Cerebellar cortex (tissue), 1 donor: ENCODE measurements around the gene TRMT10B.
A peak's percentile ranks its signal among the peaks of the same experiment; 100 is the strongest.
"Not testable (repeated sequence)": the region's sequence is repeated elsewhere in the genome, so short reads cannot be mapped to it uniquely, and the experiment has no call there.

Experiments used
- DNase-seq: peaks from one replicate; pipeline ENCODE4 v3.0.0-alpha.2; 2015; ENCODE audit warnings: low spot score

Gene TRMT10B

DNA sequence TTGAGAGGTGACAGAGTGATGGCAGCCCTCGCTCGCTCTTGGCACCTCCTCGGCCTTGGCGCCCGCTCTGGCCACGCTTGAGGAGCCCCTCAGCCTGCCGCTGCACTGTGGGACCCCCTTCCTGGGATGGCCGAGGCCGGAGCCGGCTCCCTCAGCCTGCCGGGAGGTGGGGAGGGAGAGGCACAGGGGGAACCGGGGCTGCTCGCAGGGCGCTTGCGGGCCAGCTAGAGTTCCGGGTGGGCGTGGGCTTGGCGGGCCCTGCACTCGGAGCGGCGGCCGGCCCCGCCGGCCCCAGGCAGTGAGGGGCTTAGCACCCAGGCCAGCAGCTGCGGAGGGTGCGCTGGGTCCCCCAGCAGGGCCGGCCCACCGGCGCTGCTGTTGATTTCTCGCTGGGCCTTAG, 1.9 kb upstream of the TRMT10B start:
- DNase-seq: not testable (repeated sequence)

DNA sequence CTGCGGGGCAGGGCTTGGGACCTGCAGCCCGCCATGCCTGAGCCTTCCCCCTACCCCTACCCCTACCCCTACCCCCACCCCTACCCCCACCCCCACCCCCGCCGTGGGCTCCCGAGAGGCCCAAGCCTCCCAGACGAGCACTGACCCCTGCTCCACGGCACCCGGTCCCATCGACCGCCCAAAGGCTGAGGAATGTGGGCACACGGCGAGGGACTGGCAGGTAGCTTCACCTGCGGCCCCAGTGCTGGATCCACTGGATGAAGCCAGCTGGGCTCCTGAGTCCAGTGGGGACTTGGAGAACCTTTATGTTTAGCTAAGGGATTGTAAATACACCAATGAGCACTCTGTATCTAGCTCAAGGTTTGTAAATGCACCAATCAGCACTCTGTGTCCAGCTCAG, 1.5 kb upstream of the TRMT10B start:
- DNase-seq: not testable (repeated sequence)

DNA sequence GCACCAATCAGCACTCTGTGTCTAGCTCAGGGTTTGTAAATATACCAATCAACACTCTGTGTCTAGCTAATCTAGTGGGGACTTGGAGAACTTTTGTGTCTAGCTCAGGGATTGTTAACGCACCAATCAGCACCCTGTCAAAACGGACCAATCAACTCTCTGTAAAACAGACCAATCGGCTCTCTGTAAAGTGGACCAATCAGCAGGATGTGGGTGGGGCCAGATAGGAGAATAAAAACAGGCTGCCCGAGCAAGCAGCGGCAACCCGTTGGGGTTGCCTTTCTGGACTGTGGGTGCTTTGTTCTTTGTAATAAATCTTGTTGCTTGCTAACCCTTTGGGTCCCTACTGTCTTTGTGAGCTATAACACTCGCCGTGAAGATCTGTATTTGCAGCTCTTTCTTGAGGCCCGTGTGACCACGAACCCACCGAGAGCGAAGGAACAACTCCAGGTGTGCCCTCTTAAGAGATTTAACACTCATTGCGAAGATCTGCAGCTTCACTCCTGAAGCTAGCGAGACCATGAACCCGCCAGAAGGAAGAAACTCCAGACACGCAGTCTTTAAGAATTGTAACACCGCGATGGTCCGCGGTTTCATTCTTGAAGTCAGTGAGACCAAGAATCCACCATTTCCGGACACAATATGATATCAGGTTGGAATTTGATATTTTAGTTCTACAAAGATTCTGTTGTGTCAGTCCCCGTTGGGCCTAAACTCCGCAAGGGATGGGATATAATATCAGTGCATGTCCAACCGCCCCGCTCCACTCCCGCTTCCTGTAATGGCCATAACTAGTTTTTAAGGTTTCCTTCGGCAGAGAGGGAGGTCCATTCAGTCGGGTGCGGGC, 740 bp upstream of the TRMT10B start:
- no peak for DNase-seq

DNA sequence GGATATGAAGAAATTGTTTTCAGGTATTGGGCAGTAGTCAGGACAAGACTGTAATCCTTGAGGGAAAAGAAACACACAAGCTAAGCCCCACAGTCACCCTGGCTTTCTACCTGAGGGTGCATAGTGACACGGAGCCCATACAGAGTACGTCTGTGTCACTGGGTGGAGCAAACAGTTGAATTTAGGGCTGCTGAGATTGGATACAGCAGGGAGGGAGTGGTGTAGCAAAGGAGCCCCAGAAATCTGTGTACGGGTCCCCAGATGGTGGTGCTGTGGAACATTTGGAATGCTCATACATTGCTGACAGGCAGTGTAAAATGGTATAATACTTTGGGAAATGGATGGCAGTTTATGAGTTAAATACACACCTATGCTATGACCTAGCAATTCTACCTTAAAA, 5.1 kb downstream of the TRMT10B start:
- no peak for DNase-seq

DNA sequence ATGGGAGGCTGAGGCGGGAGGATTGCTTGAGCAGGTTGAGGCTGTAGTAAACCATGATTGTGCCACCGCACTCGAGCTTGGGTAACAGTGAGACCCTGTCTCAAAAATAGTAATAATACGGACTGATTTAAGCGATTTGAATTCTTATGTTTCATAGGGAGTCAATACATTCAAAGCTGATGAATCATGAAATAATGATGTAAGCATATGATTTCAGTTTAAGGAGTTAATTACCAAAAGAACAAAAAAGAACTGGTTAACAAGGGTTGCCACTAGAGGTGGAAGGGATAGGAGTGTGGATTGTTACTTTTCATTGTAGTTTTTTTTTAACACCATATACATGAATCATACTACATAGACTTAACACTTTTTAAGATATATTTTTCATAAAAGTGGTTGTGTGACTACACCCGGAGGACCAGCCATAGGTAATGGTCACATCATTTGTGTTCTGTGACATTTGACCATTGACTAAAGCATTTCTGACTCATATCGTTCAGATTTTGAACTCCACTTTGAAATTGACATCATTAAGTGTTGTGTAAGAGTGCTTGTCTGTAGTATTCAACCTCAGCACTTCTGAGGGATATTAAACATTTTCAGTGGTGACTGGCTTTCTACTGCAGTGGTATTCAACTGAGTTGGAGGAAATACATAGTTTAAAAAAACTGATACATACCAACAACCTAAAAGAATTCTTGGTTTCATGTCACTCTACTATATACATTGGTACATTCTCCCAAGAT, 7.0 kb downstream of the TRMT10B start:
- no peak for DNase-seq

DNA sequence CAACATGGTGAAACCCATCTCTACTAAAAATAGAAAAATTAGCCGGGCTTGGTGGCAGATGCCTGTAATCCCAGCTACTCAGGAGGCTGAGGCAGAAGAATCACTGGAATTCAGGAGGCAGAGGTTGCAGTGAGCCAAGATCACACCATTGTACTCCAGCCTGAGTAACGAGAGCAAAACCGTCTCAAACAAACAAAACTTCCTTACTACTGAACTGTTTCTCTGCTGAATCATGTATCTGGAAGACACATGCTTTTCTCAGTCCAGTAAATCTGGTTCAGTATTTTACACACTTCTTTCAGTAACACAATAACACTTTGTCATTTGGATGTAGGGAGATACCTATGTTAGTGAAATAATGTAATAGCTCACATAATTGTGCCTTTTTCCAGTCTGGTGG, 7.9 kb downstream of the TRMT10B start:
- no peak for DNase-seq

DNA sequence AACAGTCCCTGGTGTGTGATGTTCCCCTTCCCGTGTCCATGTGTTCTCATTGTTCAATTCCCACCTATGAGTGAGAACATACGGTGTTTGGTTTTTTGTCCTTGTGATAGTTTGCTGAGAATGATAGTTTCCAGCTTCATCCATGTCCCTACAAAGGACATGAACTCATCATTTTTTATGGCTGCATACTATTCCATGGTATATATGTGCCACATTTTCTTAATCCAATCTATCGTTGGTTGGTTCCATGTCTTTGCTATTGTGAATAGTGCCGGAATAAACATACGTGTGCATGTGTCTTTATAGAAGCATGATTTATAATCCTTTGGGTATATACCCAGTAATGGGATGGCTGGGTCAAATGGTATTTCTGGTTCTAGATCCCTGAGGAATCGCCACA, 11.7 kb downstream of the TRMT10B start:
- DNase-seq: not testable (repeated sequence)

DNA sequence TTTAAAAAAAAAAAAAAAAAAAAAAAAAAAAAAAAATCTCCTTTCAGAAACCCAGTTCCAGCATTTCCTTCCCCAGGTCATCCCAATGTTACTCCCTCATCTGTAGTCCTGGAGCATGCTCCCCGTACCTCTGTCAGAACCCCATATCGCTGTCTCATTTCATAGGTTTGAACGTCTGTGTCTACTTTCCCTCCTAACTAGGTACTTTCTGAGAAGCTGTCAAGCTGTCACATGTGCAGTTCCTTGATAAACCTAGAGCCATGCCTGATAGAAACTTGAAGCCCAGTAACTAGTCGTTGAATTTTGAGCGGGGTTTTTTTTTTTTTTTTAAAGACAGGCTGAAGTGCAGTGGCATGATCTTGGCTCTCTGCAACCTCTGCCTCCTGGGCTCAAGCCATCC, 15.7 kb downstream of the TRMT10B start:
- DNase-seq: no peak

DNA sequence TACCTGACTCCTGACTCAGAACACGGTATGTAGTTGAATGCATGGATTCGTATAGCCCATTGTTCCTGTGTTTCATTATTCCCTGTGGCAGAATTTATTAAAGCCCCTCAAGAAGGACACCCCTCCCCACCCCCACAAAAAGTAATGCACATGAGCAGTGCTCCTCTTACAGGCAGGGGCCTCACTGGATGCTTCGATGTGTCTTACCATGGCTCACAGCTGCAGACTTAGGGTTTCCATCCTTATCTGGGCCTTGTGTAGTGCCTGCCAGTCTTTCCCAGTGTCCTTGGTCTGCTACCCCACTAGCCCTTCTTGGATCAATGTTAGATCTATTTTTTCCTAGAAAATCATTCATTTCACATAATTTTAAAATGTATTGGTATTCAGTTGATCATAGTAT, 16.4 kb downstream of the TRMT10B start:
- DNase-seq: no peak

DNA sequence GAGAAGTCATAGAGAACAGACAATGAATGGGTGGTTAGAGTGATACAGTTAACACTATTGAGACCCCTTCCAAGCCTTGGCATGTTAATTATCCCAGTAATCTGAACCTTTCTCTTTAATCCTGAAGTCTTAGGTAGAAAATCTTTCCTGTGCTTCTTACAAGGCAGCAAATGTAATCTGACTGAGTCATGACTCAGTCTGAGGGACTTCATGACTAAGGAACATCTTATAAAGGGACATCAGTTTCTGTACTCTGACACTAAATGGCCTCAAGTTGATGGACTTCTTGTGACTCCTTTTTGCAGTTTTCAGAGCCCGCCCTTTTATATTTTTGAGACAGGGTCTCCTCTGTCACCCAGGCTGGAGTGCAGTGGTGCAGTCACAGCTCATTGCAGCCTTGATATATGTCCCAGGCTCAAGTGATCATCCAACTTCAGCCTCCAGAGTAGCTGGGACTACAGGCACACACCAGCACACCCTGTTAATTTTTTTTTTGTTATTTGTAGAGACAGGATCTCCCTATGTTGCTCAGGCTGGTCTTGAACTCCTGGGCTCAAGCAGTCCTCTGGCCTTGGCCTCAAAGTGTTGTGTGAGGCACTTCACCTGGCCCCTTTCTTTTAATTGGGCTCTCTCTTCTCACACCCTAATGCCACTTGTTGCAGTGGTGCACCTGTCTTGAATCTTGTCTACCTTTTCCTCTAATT, 21.8 kb downstream of the TRMT10B start:
- DNase-seq: no peak

DNA sequence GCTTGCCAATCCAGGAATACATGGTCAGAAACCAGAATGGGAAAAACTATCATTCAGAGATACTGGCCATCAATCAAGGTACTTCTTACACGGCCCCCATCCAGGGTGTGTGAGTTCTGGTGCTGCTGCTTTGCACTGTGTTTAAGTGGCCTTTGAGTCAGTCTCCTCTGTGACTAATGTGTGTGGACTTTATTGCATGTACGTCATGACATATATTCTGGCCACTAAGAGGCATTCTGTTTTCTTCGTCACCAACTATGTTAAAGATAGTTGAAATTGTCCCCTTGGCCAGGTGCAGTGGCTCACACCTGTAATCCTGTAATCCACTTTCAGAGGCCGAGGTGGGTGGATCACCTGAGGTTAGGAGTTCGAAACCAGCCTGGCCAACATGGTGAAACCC, 22.7 kb downstream of the TRMT10B start:
- no peak for DNase-seq

DNA sequence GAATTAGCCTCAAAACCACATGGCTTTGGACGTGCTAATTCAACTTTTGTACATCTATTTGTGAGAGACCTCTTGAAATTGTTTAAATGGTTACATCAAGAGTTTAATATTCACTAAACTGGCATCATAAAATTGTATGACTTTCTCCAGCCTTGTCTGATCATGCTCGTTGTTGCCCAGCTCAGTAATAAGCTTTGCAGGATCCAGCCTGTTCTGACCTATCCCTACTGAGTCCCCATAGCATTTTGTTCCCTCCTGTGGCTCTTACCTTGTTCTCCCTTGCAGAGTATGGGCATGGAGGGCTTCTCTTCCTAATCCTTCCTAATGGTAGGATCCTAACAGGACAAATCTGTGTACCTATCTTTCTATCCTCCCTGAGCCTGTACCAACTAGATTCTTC, 24.9 kb downstream of the TRMT10B start:
- no peak for DNase-seq

DNA sequence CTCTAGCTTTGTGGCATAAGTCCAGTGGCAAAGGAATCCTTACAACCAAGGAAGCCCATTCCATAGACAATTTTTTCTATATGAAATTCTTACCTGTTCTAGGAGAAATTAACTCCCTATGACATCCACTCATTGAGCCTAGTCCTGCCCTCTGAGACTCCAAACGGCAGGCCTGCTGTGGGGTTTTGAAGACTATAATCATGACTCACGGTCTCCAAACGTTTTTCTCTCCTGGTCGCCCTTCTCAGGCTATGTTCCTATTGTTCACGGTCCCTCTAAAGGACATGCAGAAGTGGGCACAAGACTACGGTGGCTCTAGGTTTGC, 30.6 kb downstream of the TRMT10B start:
- DNase-seq: no peak

DNA sequence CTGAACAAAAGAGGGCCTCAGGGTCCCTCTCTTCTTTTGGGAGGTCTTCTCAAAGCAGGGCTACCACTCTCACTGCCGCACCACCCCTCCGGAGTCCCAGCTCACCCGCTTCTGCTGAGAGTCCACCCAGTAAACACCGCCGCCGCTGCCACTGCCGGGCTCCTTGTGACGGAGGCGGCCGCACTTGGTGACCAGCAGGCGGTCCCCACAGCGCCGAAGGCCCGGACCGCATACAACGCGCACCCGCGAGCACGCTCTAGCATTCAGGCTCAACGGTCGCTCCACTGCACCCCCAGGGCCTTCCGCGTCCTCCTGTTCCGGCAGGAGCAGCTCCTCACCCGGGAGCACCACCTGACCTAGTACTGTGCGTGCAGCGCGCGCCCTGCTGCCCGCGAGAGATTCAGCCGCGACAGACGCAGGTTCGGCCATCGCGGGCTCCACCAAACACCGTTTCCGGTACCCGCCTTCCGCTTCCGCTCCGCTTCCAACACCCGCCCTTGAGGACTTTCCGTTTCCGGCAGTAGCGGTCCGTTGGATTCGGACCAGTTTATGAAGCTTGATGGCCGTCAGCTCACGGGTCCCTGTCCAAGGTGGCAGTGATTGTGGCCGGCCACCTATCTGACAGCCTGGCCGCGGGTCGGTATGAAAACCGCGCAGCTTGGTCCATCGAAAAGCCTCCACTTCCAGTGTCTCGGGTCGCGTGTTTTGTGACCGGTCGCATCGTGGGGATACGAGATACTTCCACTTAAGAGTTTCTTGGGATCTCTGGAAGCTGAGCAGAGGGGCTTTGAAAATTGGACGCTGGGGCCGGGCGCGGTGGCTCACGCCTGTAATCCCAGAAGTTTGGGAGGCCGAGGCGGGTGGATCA, 31.2 kb downstream of the TRMT10B start, which contains the start of gene EXOSC3:
Gene EXOSC3 (minus strand): TSS at position 449 of the 868 bp plus-strand sequence. CDS start 20 bp downstream, at position 429.
- DNase-seq: peak; percentile 95

DNA sequence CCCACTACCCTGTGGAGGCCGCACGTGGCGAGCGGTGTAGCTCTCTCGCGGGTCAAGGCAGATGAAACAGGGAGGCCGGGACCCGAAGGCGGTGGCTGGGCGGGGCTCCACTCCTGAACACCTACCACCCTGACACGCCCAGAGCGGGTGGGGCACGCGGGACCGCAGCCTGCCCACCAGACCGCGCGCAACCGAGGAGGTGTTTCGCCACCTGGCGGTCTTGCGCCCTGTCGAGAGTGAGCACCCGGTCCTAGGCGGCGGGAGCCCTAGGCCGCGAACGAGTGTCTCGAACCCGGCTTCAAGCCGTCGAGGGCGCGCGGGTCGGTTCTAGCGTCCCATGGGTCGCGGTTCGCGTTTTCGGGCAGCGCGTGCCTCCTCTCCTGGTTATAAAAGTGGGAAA, 33.5 kb downstream of the TRMT10B start:
- no peak for DNase-seq

DNA sequence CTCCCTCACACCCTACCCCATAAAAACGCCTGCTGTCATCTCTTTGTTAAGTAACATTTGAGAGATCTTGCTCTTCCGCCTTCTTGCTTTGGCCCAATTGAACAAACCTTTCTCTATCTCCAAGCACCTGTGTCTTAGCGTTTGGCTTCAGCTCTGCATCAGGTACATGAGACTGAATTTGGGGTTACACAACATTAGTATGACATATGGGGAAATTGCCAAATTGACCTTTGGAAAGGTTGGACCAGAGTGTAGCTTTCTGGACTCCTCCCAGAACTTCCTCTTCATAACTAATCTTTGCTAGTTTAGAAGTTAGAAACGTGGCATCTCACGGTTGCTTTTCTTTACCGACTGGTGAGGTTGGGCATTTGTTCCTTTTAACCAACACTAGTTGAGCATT, 34.7 kb downstream of the TRMT10B start:
- no peak for DNase-seq

DNA sequence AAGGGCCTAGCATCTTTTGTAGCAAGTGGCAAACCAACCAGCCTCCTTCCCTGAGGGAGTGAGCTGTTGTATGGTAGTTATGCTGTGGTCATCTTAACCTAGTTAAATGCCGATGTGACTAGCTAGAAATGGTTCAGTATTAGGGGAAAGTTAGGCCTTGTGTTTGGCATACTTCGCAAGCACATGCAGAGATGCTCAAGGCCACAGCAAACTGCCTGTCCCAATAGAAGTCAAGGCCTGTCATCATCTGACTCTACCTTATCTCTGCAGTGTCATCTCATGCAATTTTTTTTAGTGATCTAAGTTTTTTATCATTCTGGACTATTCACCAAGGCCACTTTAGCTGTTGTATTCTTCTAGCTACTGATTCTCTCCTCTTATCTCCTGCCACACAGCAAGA, 36.5 kb downstream of the TRMT10B start:
- DNase-seq: no peak

DNA sequence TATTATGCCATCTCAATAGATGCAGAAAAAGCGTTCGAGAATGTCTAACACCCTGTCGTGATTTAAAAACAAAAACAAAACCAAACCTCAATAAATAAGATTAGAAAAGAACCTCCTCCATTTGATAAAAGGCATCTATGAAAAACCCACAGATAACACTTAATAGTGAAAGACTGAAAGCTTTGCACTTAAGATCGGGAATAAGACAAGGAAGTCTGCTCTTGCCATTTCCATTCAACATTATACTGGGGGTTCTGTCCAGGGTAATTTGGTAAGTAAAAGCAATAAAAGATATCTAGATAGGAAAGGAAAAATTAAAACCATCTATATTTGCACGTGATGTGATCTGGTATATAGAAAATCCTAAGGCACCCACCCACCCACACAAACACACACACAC, 38.5 kb downstream of the TRMT10B start:
- DNase-seq: no peak

DNA sequence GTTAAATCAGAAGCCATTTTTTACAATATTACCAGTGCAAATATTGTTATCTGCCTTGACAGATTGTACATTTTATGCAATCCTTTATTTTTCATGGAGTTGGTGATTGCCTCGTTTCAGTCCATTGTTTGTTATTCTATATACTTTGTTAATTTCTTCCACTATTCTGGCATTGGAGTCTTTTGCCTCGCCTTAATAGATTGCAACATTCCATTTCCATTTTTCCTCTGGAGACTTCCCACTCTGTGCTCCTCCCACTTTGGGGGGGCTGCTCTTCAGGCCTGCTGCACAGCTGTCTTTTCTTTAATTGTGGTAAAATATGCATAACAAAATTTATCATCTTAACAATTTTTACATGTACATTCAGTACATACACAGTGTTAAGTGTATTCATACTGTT, 42.6 kb downstream of the TRMT10B start:
- DNase-seq: no peak

DNA sequence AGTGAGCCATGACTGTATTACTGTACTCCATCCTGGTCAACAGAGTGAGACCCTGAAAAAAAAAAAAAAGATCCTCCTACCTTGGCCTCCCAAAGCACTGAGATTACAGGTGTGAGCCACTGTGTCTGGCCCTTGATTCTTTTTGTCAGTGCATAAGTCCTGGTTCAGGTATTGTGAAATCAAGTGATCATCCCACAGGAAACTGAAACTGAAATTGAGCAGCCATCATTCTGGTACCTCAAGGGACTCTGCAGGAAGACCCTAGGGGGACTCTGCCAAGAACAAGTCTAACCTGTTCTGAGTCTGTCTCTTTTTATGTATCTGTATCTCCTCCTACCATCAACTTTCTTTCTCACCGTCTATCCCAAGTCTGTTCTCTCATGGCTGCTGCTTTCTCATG, 45.1 kb downstream of the TRMT10B start:
- DNase-seq: no peak

DNA sequence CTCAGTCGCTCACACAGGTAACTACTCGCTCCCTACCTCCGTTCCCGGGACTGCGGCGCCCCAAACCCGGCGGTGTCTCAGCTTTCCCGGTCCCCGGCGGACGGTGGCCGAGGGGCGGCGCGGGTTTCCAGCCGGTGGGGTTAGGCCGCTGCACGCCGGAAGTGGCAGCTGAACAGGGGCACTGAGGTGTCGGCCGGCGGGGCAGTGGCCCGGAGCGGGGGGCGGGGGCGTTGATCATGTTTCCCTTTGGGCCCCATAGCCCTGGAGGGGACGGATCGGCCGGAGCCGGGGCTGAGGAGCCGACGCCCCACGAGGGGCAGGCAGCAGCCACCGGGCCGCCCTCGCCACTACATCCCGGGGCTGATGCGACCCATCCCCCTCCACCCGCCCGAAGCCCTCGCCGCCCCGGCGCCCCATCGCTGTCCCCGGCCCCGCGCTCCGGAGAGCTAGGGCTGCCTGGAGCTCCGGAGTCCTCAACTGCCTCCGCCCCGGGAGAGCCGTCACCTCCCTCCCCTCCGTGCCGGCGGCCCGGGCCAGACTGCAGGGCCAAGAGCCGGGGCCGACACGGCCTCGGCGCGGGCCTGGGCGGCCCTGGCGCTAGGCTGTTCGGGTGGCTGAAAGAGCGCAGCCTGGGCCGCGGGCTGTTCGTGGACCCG, 47.2 kb downstream of the TRMT10B start, which contains the start of gene DCAF10:
Gene DCAF10 (plus strand): TSS at position 167 of the 656 bp plus-strand sequence. CDS start 70 bp downstream, at position 237.
- DNase-seq: peak; percentile 79
